SJSA1 (cell line): ENCODE data around the gene GNAQ. TPM values are rescaled to one million over a fixed set of nuclear protein-coding genes. Genes with fewer than 3 reads are reported as not detected.
"Not testable (repeated sequence)": the region's sequence is repeated elsewhere in the genome, so short reads cannot be mapped to it uniquely, and the experiment has no call there.

Experiments
- DNase-seq, 2 experiments: peaks; one replicate each; pipeline ENCODE4 v3.0.0-alpha.2; 2015 to 2020; ENCODE audit warnings: low spot score in 2 of 2, low read depth in 1 of 2
- H3K27ac ChIP-seq: fragments of 250-450 bp; sonication (Bioruptor Pico); 2 replicates; pipeline ENCODE4 v1.5.1; 2020; ENCODE audit warnings: mild to moderate bottlenecking, moderate library complexity
- H3K27me3 ChIP-seq: fragments of 250-450 bp; sonication (Bioruptor Pico); replicated peaks from 2 replicates; pipeline ENCODE4 v1.5.1; 2020; ENCODE audit warnings: mild to moderate bottlenecking, moderate library complexity
- H3K36me3 ChIP-seq: fragments of 250-450 bp; sonication (Bioruptor Pico); 2 replicates; pipeline ENCODE4 v1.5.1; 2020; ENCODE audit warnings: mild to moderate bottlenecking
- H3K4me1 ChIP-seq: fragments of 250-450 bp; sonication (Bioruptor Pico); replicated peaks from 2 replicates; pipeline ENCODE4 v1.6.1; 2021; ENCODE audit warnings: mild to moderate bottlenecking
- H3K4me3 ChIP-seq: fragments of 250-450 bp; sonication (Bioruptor Pico); 2 replicates; pipeline ENCODE4 v1.5.1; 2020; ENCODE audit warnings: mild to moderate bottlenecking
- H3K9me3 ChIP-seq: fragments of 250-450 bp; sonication (Bioruptor Pico); replicated peaks from 2 replicates; pipeline ENCODE4 v1.5.1; 2020; ENCODE audit warnings: mild to moderate bottlenecking
- total RNA-seq: library from RNA; depleted of rRNA; stranded (reverse); fragments of >200 nt; shearing (Covaris generic); gene quantifications from 2 replicates; pipeline ENCODE4 v1.2.3, GENCODE V29; 2014

Gene GNAQ
- total RNA-seq, 1 experiment from 2014 or later: 46.2 TPM

GRCh38 chr9:77729177-77729576, 302.4 kb downstream of the GNAQ start:
- H3K9me3 ChIP-seq: no peaks in the 10 kb centered on the region
- H3K27ac ChIP-seq: no peak overlapping the region
- no peaks in the 10 kb centered on the region for H3K27me3 ChIP-seq
- no peak overlapping the region for H3K4me3 ChIP-seq
- peaks cover 14% of the 10 kb centered on the region for H3K36me3 ChIP-seq
- no peak for DNase-seq
- peaks cover 6% of the 10 kb centered on the region; the same call in 1 of the 2 replicates for H3K4me1 ChIP-seq

DNA sequence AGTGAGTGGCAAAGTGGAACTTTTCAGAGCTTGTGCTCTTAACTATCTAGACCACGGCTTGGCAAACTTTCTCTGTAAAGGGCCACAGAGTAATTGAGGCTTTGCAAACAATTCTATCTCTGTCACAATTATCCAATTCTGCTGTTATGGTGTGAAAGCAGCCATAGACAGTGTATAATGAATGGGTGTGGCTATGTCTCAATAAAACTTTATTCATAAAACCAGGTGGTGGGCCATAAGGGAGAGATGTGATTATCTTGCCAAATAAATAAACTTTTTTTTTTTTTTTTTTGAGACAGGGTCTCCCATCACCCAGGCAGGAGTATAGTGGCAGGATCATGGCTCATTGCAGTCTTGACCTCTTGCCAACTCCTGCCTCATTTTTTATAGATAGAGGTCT, 304.8 kb downstream of the GNAQ start:
- peaks cover 6% of the 10 kb centered on the region; the same call in 1 of the 2 replicates for H3K4me1 ChIP-seq
- H3K36me3 ChIP-seq: peaks cover 19% of the 10 kb centered on the region
- no peak overlapping the region for H3K4me3 ChIP-seq
- no peaks in the 10 kb centered on the region for H3K9me3 ChIP-seq
- DNase-seq: no peak
- no peaks in the 10 kb centered on the region for H3K27me3 ChIP-seq
- no peak overlapping the region for H3K27ac ChIP-seq

- H3K4me3 ChIP-seq: no peak overlapping the region
- no peak overlapping the region for H3K27ac ChIP-seq
- H3K36me3 ChIP-seq: peaks cover 19% of the 10 kb centered on the region
- no peaks in the 10 kb centered on the region for H3K27me3 ChIP-seq
- peaks cover 6% of the 10 kb centered on the region; the same call in 1 of the 2 replicates for H3K4me1 ChIP-seq
- DNase-seq: no peak
- no peaks in the 10 kb centered on the region for H3K9me3 ChIP-seq
Measured at GRCh38 chr9:77726289-77726688, 305.3 kb downstream of the GNAQ start.

DNA sequence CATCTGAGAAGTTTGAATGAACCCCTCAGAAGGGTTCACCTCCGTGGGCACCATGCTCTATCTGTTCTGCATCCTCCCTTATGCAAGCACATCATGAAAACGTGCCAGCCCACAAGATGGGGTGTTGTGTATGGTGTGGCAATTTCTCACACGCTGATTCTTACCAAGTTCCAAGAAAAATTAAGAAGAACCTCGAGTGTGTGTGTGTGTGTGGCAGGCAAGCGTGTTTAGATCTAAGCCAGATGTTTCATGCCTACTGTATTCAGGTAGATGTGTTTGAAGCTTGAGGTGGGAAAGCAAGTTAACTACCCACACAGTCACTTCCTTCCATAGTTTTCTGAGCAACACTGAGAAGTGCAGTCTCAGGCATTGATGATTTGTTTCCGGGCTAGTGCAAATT, 305.8 kb downstream of the GNAQ start:
- DNase-seq: no peak

GRCh38 chr9:77725046-77725694, 306.4 kb downstream of the GNAQ start:
- Histone ChIP-seq H3K36me3 (peaks cover 19% of the 10 kb centered on the region), H3K4me1 (peaks cover 6% of the 10 kb centered on the region; the same call in 1 of the 2 replicates), H3K27me3 (no peaks in the 10 kb centered on the region), H3K4me3 (no peak overlapping the region), H3K27ac (no peak overlapping the region), H3K9me3 (no peaks in the 10 kb centered on the region)
- DNase-seq: no peak

More for the DNA sequence above, 305.8 kb downstream of the GNAQ start:
- peaks cover 19% of the 10 kb centered on the region for H3K36me3 ChIP-seq
- H3K27me3 ChIP-seq: no peaks in the 10 kb centered on the region
- H3K9me3 ChIP-seq: no peaks in the 10 kb centered on the region
- peaks cover 6% of the 10 kb centered on the region; the same call in 1 of the 2 replicates for H3K4me1 ChIP-seq
- H3K27ac ChIP-seq: no peak overlapping the region
- H3K4me3 ChIP-seq: no peak overlapping the region

DNA sequence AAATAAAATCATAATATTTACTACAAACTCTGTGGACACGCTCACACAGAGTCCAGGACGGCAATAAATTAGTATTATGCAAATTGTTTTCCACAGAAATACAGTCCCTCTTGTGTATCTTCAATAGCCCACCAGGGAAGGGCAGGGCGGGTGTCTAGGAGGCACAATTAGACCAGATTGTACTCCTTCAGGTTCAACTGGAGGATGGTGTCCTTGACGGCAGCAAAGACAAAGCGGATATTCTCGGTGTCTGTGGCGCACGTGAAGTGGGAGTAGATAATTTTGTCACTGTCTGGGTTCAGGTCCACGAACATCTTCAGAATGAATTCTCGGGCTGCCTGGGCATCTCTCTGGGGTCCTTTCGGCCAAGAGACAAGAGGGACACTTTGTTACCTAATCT, 310.5 kb downstream of the GNAQ start:
- not testable (repeated sequence) for H3K27ac ChIP-seq, H3K36me3 ChIP-seq, DNase-seq, H3K4me3 ChIP-seq, H3K27me3 ChIP-seq, H3K9me3 ChIP-seq
- peaks cover 21% of the 10 kb centered on the region for H3K4me1 ChIP-seq

DNA sequence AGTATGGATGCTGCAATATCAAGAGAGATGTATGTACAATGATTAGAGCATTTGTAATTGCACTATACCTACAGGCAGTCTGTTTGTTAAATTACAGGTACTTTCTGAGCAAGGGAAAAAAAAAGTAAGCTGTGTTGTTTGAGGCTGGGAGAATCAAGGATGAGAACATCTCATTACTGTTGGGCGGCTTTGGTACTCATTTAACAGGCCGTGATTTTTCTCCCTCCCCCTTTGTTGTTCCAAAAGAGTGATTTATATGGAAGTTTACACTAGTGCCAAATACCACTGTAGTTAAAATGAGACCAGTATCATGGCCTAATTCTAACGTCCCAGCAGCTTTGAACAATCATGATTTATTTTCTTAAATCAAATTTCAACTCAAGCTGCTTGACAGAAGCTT, 312.3 kb downstream of the GNAQ start:
- Histone ChIP-seq H3K4me3 (no peak overlapping the region), H3K9me3 (no peaks in the 10 kb centered on the region), H3K36me3 (peaks cover 6% of the 10 kb centered on the region; the same call in 1 of the 2 replicates), H3K4me1 (peaks cover 32% of the 10 kb centered on the region), H3K27me3 (no peaks in the 10 kb centered on the region), H3K27ac (no peak overlapping the region)
- DNase-seq: no peak

DNA sequence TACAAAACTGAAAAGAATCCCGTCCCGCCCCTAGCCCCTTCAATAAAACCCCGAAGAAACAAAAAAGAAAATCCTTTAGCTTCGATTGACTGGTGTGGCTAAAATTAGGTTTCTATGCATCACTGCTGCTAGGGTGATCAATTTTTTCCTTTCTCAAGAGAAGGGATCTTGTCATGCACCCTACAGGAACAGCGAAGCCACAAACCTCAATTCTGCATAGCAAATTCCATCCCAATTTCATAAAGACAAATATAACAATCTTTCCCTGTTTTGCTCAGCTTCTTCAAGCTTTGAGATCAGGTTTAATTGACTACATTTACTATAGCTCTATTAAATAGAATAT, 313.3 kb downstream of the GNAQ start:
- H3K27ac ChIP-seq: peak overlapping the region; percentile 97
- not testable (repeated sequence) for H3K36me3 ChIP-seq, H3K27me3 ChIP-seq, H3K9me3 ChIP-seq, DNase-seq, H3K4me3 ChIP-seq
- H3K4me1 ChIP-seq: peaks cover 42% of the 10 kb centered on the region

GRCh38 chr9:77717608-77718297, 313.9 kb downstream of the GNAQ start:
- H3K36me3 ChIP-seq, H3K9me3 ChIP-seq, H3K4me3 ChIP-seq, H3K27me3 ChIP-seq: not testable (repeated sequence)
- peak; percentile 68 to 95 for DNase-seq
- peak overlapping the region; percentile 97 for H3K27ac ChIP-seq
- H3K4me1 ChIP-seq: peaks cover 48% of the 10 kb centered on the region

- peaks cover 80% of the 10 kb centered on the region for H3K4me1 ChIP-seq
- peak in 1 of 2 experiments; percentile 44 for DNase-seq
Measured at GRCh38 chr9:77714077-77714549, 317.5 kb downstream of the GNAQ start.

GRCh38 chr9:77712533-77713130, 319.0 kb downstream of the GNAQ start:
- DNase-seq: peak; percentile 57 to 73
- no peaks in the 10 kb centered on the region for H3K36me3 ChIP-seq
- H3K27me3 ChIP-seq: no peaks in the 10 kb centered on the region
- H3K9me3 ChIP-seq: no peaks in the 10 kb centered on the region
- H3K4me1 ChIP-seq: peaks cover 89% of the 10 kb centered on the region
- H3K27ac ChIP-seq: peak overlapping the region; percentile 87
- no peak overlapping the region for H3K4me3 ChIP-seq

More at GRCh38 chr9:77714077-77714549, 317.5 kb downstream of the GNAQ start:
- Histone ChIP-seq H3K27me3 (no peaks in the 10 kb centered on the region), H3K27ac (peak overlapping the region; percentile 87), H3K36me3 (no peaks in the 10 kb centered on the region), H3K9me3 (no peaks in the 10 kb centered on the region), H3K4me3 (no peak overlapping the region)

- Histone ChIP-seq H3K36me3 (no peaks in the 10 kb centered on the region), H3K27me3 (no peaks in the 10 kb centered on the region), H3K27ac (no peak overlapping the region; the same call in 1 of the 2 replicates), H3K9me3 (no peaks in the 10 kb centered on the region), H3K4me3 (no peak overlapping the region), H3K4me1 (peaks cover 87% of the 10 kb centered on the region)
- no peak for DNase-seq
Measured at GRCh38 chr9:77710965-77711648, 320.5 kb downstream of the GNAQ start.

- no peak for DNase-seq
- Histone ChIP-seq H3K27ac (peak overlapping the region; percentile 98), H3K36me3 (no peaks in the 10 kb centered on the region), H3K4me3 (no peak overlapping the region), H3K9me3 (no peaks in the 10 kb centered on the region), H3K27me3 (no peaks in the 10 kb centered on the region), H3K4me1 (peaks cover 83% of the 10 kb centered on the region)
Measured at GRCh38 chr9:77710316-77710715, 321.3 kb downstream of the GNAQ start.
